Measurements from ENCODE around the gene CFAP20DC.
"Not testable (repeated sequence)": the region's sequence is repeated elsewhere in the genome, so short reads cannot be mapped to it uniquely, and the experiment has no call there.

Gene CFAP20DC

GRCh38 chr3:58725326-58725853, 324.4 kb downstream of the CFAP20DC start:
- Histone ChIP-seq H3K4me1 (ENCODE audit: control insufficient read depth, insufficient read depth, low read length) (no peaks in the 10 kb centered on the region), H3K9ac (ENCODE audit: low read depth, low read length) (no peak overlapping the region), H3K36me3 (ENCODE audit: insufficient read depth, low read length) (no peaks in the 10 kb centered on the region), H3K27me3 (ENCODE audit: control insufficient read depth, insufficient read depth, low read length) (no peaks in the 10 kb centered on the region), H3K9me3 (replicated peaks; ENCODE audit: low read length) (no peaks in the 10 kb centered on the region), H3K4me2 (ENCODE audit: low read length) (no peak overlapping the region), H3K4me3 (ENCODE audit: low read length) (no peak overlapping the region)

- Histone ChIP-seq H3K4me3 (ENCODE audit: low read length) (no peak overlapping the region), H3K4me1 (ENCODE audit: control insufficient read depth, insufficient read depth, low read length) (no peaks in the 10 kb centered on the region), H3K27me3 (ENCODE audit: control insufficient read depth, insufficient read depth, low read length) (no peaks in the 10 kb centered on the region), H3K4me2 (ENCODE audit: low read length) (no peak overlapping the region), H3K9me3 (replicated peaks; ENCODE audit: low read length) (no peaks in the 10 kb centered on the region), H3K9ac (ENCODE audit: low read depth, low read length) (no peak overlapping the region), H3K36me3 (ENCODE audit: insufficient read depth, low read length) (no peaks in the 10 kb centered on the region)
Measured at GRCh38 chr3:58724336-58724735, 325.5 kb downstream of the CFAP20DC start.

DNA sequence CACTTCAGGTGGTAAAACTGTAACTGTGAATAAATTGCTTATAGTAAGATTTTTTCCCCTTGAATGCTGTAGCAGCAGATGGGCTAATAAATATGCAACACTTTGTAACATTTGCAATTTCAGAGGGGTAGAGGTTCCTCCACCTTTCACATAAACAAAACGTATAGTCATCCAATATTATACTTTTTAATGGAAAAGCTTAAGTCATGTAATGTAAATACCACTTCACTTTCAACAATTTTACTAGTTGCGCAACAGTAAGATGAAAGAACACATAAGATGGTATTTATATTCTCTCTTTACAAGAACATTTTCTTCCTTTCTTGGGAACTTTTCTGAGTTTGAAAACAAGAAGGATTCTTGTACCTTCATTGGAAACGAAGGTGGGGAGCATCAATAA, 326.7 kb downstream of the CFAP20DC start:
- no peak overlapping the region for H3K4me2 ChIP-seq (ENCODE audit: low read length)
- no peaks in the 10 kb centered on the region for H3K4me1 ChIP-seq (ENCODE audit: control insufficient read depth, insufficient read depth, low read length)
- no peak overlapping the region for H3K4me3 ChIP-seq (ENCODE audit: low read length)
- H3K9me3 ChIP-seq (replicated peaks; ENCODE audit: low read length): no peaks in the 10 kb centered on the region
- no peaks in the 10 kb centered on the region for H3K27me3 ChIP-seq (ENCODE audit: control insufficient read depth, insufficient read depth, low read length)
- no peak overlapping the region for H3K9ac ChIP-seq (ENCODE audit: low read depth, low read length)
- no peaks in the 10 kb centered on the region for H3K36me3 ChIP-seq (ENCODE audit: insufficient read depth, low read length)

- no peaks in the 10 kb centered on the region for H3K36me3 ChIP-seq (ENCODE audit: insufficient read depth, low read length)
- H3K9me3 ChIP-seq (replicated peaks; ENCODE audit: low read length): no peaks in the 10 kb centered on the region
- no peak overlapping the region for H3K4me3 ChIP-seq (ENCODE audit: low read length)
- no peaks in the 10 kb centered on the region for H3K27me3 ChIP-seq (ENCODE audit: control insufficient read depth, insufficient read depth, low read length)
- H3K4me1 ChIP-seq (ENCODE audit: control insufficient read depth, insufficient read depth, low read length): no peaks in the 10 kb centered on the region
- H3K4me2 ChIP-seq (ENCODE audit: low read length): no peak overlapping the region
- H3K9ac ChIP-seq (ENCODE audit: low read depth, low read length): no peak overlapping the region
Measured at GRCh38 chr3:58722561-58722960, 327.3 kb downstream of the CFAP20DC start.

DNA sequence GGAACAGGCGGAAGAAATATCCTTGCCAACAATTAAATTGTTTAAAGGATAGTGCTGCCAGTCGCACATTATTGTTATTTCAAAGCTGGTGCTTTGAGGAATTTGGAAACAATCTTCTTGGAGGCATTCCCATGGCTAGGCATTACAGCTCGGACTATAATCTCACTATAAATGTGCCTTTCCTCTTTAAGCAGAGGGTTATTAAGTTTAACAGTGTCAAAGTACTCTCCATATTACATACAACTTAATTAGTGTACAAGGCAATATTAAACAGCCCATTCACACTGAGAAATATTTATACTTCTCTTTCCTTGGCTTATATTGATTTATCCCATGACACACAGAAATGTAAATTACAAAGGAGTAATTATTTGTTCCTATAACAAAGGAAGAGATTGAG, 329.3 kb downstream of the CFAP20DC start:
- Histone ChIP-seq H3K4me1 (ENCODE audit: control insufficient read depth, insufficient read depth, low read length) (no peaks in the 10 kb centered on the region), H3K4me2 (ENCODE audit: low read length) (no peak overlapping the region), H3K9me3 (replicated peaks; ENCODE audit: low read length) (no peaks in the 10 kb centered on the region), H3K9ac (ENCODE audit: low read depth, low read length) (no peak overlapping the region), H3K36me3 (ENCODE audit: insufficient read depth, low read length) (no peaks in the 10 kb centered on the region), H3K27me3 (ENCODE audit: control insufficient read depth, insufficient read depth, low read length) (no peaks in the 10 kb centered on the region), H3K4me3 (ENCODE audit: low read length) (no peak overlapping the region)

DNA sequence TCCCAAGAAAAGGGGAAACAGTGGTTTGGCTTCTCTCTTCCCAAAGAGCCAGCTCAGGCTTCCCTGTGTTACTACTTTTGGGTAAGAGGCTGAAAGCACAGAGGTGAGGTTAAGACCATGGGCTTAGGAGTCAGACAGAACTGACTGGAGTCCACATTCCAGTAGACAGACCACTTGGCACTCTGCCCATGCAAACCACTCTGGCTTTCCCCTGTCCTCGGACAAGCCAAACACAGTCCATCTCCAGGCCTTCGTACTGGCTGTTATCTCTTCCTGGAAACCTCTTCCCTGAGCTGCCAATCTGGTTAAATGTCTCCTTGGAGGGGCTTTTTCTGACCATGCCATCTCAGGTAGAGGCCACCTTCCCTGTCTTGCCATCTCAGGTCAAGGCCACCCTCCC, 330.1 kb downstream of the CFAP20DC start:
- no peaks in the 10 kb centered on the region for H3K36me3 ChIP-seq (ENCODE audit: insufficient read depth, low read length)
- H3K4me1 ChIP-seq (ENCODE audit: control insufficient read depth, insufficient read depth, low read length): no peaks in the 10 kb centered on the region
- no peaks in the 10 kb centered on the region for H3K9me3 ChIP-seq (replicated peaks; ENCODE audit: low read length)
- H3K4me2 ChIP-seq (ENCODE audit: low read length): no peak overlapping the region
- no peaks in the 10 kb centered on the region for H3K27me3 ChIP-seq (ENCODE audit: control insufficient read depth, insufficient read depth, low read length)
- H3K9ac ChIP-seq (ENCODE audit: low read depth, low read length): no peak overlapping the region
- no peak overlapping the region for H3K4me3 ChIP-seq (ENCODE audit: low read length)

GRCh38 chr3:58713715-58714401, 336.0 kb downstream of the CFAP20DC start:
- H3K27me3 ChIP-seq (ENCODE audit: control insufficient read depth, insufficient read depth, low read length): peaks cover 4% of the 10 kb centered on the region

DNA sequence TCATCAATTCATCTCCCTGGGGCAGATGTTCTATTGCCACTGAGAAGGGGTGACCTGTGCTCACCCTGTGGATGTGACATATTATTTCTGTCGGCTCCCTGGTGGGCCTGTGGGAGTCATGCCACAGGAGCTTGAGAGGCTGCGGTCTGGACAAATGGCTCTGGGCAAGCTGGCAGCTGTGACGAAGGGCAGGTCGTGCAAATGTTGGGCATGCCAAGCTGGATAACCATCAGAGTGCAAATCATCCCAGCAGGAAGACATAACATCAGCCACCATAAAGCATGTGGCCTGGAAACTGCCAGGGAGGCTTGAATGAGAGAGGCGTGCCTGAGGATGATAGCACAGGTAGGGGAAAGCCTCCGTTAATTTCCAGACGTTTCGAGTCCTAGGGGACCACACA, 338.0 kb downstream of the CFAP20DC start:
- peaks cover 4% of the 10 kb centered on the region for H3K27me3 ChIP-seq (ENCODE audit: control insufficient read depth, insufficient read depth, low read length)

More at GRCh38 chr3:58713715-58714401, 336.0 kb downstream of the CFAP20DC start:
- Histone ChIP-seq H3K4me3 (ENCODE audit: low read length) (no peak overlapping the region), H3K9me3 (replicated peaks; ENCODE audit: low read length) (no peaks in the 10 kb centered on the region), H3K9ac (ENCODE audit: low read depth, low read length) (no peak overlapping the region), H3K4me2 (ENCODE audit: low read length) (no peak overlapping the region), H3K36me3 (ENCODE audit: insufficient read depth, low read length) (no peaks in the 10 kb centered on the region), H3K4me1 (ENCODE audit: control insufficient read depth, insufficient read depth, low read length) (no peaks in the 10 kb centered on the region)

GRCh38 chr3:58708983-58709382, 340.8 kb downstream of the CFAP20DC start:
- not testable (repeated sequence) for H3K27me3 ChIP-seq (ENCODE audit: control insufficient read depth, insufficient read depth, low read length); H3K9ac ChIP-seq (ENCODE audit: low read depth, low read length); H3K4me1 ChIP-seq (ENCODE audit: control insufficient read depth, insufficient read depth, low read length); H3K9me3 ChIP-seq (replicated peaks; ENCODE audit: low read length); H3K4me2 ChIP-seq (ENCODE audit: low read length); H3K36me3 ChIP-seq (ENCODE audit: insufficient read depth, low read length); H3K4me3 ChIP-seq (ENCODE audit: low read length)

More for the DNA sequence above, 338.0 kb downstream of the CFAP20DC start:
- Histone ChIP-seq H3K36me3 (ENCODE audit: insufficient read depth, low read length) (no peaks in the 10 kb centered on the region), H3K4me3 (ENCODE audit: low read length) (no peak overlapping the region), H3K4me2 (ENCODE audit: low read length) (no peak overlapping the region), H3K9me3 (replicated peaks; ENCODE audit: low read length) (no peaks in the 10 kb centered on the region), H3K9ac (ENCODE audit: low read depth, low read length) (no peak overlapping the region), H3K4me1 (ENCODE audit: control insufficient read depth, insufficient read depth, low read length) (no peaks in the 10 kb centered on the region)

GRCh38 chr3:58708116-58708791, 341.6 kb downstream of the CFAP20DC start:
- Histone ChIP-seq H3K9ac (ENCODE audit: low read depth, low read length) (no peak overlapping the region), H3K27me3 (ENCODE audit: control insufficient read depth, insufficient read depth, low read length) (no peaks in the 10 kb centered on the region), H3K4me1 (ENCODE audit: control insufficient read depth, insufficient read depth, low read length) (no peaks in the 10 kb centered on the region), H3K9me3 (replicated peaks; ENCODE audit: low read length) (no peaks in the 10 kb centered on the region), H3K4me3 (ENCODE audit: low read length) (no peak overlapping the region), H3K4me2 (ENCODE audit: low read length) (no peak overlapping the region), H3K36me3 (ENCODE audit: insufficient read depth, low read length) (no peaks in the 10 kb centered on the region)

DNA sequence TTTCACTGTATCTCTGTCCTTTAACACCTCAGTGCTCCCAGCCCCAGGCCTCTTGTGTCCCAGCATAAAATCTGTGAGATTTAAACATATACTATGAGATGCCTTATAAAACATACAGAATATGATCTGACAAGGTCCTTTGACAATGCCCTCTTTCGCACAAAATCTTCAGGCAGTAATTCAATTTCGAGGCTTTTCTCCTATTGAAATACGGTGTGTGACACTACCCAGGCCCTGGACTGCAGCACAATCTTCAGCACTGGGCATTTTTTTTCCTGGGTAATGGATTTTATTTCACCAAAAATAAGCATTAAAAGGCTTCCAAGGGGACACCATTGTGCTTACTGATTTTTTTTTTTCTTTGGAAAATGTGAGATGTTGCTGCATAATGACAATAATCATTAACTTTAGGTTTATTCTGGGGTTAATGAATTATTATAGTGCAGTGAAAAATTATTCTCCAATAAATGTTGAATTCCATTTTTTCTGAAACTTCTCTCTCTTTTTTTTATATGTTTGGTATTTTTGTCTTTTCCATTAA, 342.4 kb downstream of the CFAP20DC start:
- H3K4me2 ChIP-seq (ENCODE audit: low read length): no peak overlapping the region
- H3K4me1 ChIP-seq (ENCODE audit: control insufficient read depth, insufficient read depth, low read length): no peaks in the 10 kb centered on the region
- H3K9me3 ChIP-seq (replicated peaks; ENCODE audit: low read length): no peaks in the 10 kb centered on the region
- H3K27me3 ChIP-seq (ENCODE audit: control insufficient read depth, insufficient read depth, low read length): no peaks in the 10 kb centered on the region
- H3K36me3 ChIP-seq (ENCODE audit: insufficient read depth, low read length): no peaks in the 10 kb centered on the region
- no peak overlapping the region for H3K9ac ChIP-seq (ENCODE audit: low read depth, low read length)
- no peak overlapping the region for H3K4me3 ChIP-seq (ENCODE audit: low read length)

All from skeletal muscle satellite cell (primary cell).